GM19397 (cell line): ENCODE measurements around the gene LIAS.

Source experiments
- ATAC-seq: cut with Tn5 transposase; IDR thresholded peaks from one replicate; pipeline ENCODE4 v1.9.1; 2021; ENCODE audit warnings: mild to moderate bottlenecking, moderate library complexity; ENCODE audit not compliant: unreplicated experiment

LIAS gene

GRCh38 chr4:39452860-39453587 is 5.8 kb upstream of the LIAS start:
- no peak for ATAC-seq

DNA sequence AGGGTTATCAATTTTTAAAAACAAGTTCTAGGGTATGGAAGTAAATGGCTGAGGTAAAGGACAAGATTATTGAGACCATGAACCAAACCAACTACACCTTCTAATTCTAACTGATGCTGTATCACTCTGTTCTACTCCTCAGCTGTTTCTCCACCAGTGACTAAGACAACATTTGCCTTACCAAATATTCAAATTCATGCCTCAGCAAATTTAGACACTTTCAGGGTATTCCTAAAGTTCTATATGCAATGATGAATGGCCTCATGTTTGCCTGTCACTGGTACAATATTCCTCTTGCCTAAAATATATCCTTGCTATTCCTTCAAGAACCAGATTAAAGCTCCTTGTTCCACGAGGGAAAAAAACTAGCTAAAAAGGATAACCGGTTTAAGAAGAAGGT is 5.1 kb upstream of the LIAS start:
- ATAC-seq = no peak

DNA sequence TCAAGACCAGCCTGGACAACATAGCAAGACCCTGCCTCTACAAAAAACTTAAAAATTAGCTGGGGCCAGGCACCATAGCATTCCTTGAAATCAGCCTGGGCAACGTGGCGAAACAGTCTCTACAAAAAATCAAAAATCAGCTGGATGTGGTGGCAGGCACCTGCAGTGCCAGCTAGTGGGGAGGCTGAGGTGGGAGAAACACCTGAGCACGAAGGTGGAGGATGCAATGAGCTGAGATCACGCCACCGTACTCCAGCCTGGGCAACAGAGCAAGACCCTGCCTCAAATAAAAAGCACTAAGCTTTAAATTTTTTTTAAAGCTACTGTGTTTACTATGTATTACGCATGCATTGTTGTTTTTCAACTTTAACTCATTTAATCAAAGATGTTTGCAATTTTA is 3.4 kb upstream of the LIAS start:
- no peak for ATAC-seq

- no peak for ATAC-seq
These were observed 1.7 kb upstream of the LIAS start for GRCh38 chr4:39456946-39457763.

DNA sequence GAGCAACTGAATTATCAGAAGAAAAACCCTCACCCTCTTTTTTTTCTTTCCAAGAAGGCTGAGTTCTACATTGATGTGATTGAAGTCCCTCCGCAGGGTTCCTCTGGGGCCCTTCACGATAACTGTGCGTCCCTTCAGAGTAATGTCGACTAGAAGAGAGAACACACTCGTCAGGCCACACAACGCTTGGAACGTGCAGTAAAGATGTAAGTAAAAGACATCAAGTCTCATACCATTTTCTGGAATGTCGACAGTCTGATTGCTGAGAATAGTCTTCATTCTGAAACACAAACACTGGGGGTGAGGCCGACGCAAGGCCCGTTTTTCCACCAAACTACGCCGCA is 723 bp upstream of the LIAS start:
- peak; percentile 7 for ATAC-seq

GRCh38 chr4:39464886-39465501 is 6.1 kb downstream of the LIAS start:
- no peak for ATAC-seq

GRCh38 chr4:39466747-39467146 is 7.9 kb downstream of the LIAS start:
- ATAC-seq = no peak

- no peak for ATAC-seq
These were observed 8.6 kb downstream of the LIAS start for GRCh38 chr4:39467464-39467863.

- no peak for ATAC-seq
These were observed 10.7 kb downstream of the LIAS start for GRCh38 chr4:39469429-39470077.

- no peak for ATAC-seq
These were observed 11.5 kb downstream of the LIAS start for GRCh38 chr4:39470402-39470801.

- ATAC-seq = no peak
These were observed 13.5 kb downstream of the LIAS start for GRCh38 chr4:39472396-39472795.

DNA sequence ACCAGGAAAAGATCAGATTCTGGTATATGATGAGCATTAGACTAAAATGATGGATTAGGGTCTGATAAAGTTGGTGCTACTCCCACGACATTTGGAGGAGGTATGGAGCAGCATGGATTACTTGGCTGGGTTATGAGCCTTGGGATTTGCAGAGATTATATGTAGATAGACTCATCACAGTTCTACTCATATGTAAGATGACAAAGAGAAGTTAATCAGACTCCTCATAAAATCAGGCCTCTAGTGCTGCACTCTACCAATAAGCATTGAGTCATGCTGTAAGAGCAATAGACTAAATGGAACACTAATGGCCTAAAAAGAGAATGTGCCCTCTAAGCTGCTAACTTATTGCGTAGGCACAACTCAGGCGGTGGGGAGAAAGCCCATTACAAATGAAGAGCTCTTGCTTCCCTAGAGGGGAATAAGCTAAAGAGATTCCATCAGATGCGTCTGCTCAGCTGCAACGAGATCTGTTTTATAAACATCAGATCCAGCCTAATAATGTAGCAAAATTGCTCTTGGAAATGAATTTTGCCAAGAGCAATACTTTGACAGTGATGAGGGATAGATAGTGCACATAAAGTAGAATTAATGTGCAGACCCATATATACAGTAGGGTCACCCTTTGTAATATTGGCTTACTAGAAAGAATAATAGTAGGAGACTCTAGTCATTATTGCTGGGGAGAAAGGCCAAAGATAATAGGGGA is 17.5 kb downstream of the LIAS start:
- no peak for ATAC-seq

- ATAC-seq = no peak
These were observed 21.4 kb downstream of the LIAS start for GRCh38 chr4:39480251-39480650.

DNA sequence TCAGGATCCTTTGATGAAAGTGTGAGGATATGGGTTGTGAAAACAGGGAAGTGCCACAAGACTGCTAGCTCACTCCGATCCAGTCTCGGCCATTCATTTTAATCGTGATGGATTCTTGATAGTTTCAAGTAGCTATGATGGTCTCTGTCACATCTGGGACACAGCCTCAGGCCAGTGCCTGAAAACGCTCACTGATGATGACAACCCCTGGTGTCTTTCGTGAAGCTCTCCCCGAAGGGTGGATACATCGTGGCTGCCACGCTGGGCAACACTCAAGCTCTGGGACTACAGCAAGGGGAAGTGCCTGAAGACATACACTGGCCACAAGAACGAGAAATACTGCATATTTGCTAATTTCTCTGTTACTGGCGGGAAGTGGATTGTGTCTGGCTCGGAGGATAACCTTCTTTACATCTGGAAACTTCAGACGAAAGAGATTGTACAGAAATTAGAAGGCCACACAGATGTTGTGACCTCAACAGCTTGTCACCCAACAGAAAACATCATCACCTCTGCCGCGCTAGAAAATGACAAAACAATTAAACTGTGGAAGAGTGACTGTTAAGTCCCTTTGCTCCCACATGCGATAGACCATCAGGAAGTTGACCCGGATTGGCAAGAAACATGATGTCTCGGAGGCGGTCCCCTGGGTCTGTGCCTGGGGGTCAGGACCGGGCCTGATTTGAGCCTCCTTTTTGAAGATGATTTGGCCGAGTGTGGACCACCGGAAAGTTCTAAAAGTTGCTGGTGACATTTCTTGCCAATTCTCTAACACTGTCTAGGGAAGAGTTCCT is 22.2 kb downstream of the LIAS start:
- ATAC-seq = no peak

DNA sequence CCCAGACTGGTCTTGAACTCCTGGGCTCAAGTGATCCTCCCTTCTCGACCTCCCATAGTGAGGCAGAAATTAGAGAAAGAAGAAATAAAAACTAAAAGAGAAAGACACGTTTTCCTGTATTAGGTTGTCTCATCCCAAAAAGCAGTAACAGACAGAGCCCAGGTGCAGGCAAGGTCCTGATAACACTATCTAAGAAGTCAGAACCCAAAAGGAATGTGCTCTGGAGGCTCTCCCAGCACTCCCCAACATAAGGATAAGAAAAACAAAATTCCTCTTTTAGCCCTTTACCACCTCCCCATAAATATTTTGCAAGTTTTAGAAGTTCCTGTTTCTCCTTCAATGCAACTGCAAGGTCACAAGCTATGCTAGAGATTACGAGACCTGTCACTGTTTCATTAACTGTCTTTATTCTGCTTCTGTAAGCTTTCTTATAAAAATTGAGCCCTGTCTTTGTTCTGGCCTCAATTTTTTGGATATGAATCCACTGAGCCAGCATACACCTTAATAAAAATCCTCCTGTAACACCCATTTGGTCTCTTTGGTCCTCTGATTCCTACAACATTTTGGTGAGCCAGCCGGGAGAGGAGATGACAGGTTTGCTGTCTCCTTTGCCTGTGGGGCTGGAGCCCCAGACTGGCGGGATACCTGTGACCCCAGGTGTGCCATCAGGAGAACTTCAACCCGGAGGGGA is 25.9 kb downstream of the LIAS start:
- no peak for ATAC-seq

GRCh38 chr4:39486221-39486804 is 27.5 kb downstream of the LIAS start:
- no peak for ATAC-seq

- no peak for ATAC-seq
These were observed 31.5 kb downstream of the LIAS start for GRCh38 chr4:39490322-39490721.

DNA sequence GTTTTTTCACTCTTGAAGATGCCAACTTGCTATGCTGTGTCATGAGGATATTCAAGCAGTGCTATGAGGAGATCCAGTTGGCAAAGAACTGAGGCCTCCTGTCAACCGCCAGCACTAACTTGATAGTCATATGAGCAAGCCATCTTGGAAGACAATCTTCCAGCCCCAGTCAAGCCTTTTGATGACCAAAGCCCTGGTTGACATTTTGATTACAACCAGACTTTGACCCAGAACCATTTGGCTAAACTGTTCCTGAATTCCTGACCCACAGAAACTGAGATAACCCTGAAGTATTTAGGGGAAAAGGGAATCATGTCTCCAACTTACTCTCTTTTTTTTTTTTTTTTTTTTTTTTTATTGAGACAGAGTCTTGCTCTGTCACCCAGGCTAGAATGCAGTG is 35.5 kb downstream of the LIAS start:
- no peak for ATAC-seq
